ENCODE measurements around the gene AGPAT2.

AGPAT2 gene

GRCh38 chr9:136673088-136673974 lies 13.9 kb downstream of the AGPAT2 start:
- no peak for DNase-seq (ENCODE audit: low read depth in 2 of 2)

DNA sequence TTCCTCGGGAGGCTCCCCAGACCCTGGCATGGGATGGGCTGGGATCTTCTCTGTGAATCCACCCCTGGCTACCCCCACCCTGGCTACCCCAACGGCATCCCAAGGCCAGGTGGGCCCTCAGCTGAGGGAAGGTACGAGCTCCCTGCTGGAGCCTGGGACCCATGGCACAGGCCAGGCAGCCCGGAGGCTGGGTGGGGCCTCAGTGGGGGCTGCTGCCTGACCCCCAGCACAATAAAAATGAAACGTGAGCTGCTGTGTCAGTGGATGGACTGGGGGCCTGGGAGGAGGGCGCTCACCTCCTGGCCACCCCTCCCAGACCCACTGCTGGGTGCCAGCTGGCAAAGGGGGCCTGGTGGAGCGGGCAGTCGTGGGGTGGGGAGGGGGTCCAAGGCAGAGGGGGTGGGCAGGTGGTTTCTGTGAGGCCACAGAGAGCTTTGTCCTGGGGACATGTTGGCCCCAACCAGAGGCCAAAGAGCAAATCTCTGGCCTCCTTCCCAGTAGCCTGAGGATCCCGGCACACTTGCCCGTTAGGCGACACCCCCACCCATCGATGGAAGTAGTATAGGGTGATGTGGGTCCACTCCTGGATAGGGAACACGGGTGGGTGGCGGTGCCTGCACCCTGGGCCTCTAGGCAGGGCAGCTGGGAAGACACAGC lies 14.7 kb downstream of the AGPAT2 start:
- no peak for DNase-seq (ENCODE audit: low read depth in 2 of 2)

GRCh38 chr9:136671646-136672430 lies 15.4 kb downstream of the AGPAT2 start:
- DNase-seq (ENCODE audit: low read depth in 2 of 2): no peak

GRCh38 chr9:136671254-136671614 lies 16.0 kb downstream of the AGPAT2 start:
- no peak for DNase-seq (ENCODE audit: low read depth in 2 of 2)

DNA sequence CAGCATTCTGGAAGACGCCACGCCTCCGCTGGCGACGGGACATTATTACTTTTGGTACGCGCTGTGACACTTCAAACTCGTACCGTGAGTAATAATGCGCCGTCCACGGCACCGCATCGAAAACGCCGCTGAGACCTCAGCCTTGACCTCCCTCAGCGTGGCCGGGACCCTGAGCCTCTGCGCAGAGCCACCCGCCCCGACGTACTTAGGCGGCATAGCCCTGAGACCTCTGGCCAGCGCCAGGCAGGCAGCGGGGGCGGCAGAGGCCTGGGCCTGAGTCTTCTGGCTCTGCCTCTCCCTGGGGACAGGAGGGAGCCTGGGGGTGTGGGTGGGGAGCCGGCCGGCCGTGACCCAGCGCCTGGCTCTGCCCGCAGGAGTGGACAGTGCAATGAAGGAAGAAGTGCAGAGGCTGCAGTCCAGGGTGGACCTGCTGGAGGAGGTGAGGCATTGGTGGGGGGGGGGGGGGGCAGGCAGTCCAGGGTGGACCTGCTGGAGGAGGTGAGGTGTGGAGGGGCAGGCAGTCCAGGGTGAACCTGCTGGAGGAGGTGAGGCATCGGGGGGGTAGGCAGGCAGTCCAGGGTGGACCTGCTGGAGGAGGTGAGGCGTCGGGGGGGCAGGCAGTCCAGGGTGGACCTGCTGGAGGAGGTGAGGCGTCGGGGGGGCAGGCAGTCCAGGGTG lies 16.5 kb downstream of the AGPAT2 start:
- DNase-seq (ENCODE audit: low read depth in 2 of 2): no peak

DNA sequence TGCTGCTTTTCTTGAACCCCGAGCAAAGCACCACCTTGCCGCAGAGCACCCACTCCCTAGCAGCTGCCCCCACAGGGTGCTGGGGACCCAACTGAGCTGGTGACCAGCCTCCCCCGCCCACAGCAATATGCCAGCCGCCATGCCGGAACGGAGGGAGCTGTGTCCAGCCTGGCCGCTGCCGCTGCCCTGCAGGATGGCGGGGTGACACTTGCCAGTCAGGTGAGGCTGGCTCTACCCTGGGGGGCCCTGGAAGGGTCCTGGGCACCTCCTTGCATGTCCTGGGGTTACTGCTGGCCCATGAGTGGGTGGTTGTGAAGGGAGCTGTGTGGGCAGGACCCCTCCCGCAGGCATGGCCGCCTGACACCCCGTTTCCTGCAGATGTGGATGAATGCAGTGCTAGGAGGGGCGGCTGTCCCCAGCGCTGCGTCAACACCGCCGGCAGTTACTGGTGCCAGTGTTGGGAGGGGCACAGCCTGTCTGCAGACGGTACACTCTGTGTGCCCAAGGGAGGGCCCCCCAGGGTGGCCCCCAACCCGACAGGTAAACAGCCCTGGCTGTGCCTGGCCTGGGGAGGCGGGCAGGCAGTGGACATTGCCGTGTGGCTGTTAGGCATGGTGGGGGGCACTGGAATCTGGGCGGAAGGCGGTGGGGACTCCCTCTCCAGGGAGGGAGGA lies 17.3 kb downstream of the AGPAT2 start:
- no peak for DNase-seq (ENCODE audit: low read depth in 2 of 2)

DNA sequence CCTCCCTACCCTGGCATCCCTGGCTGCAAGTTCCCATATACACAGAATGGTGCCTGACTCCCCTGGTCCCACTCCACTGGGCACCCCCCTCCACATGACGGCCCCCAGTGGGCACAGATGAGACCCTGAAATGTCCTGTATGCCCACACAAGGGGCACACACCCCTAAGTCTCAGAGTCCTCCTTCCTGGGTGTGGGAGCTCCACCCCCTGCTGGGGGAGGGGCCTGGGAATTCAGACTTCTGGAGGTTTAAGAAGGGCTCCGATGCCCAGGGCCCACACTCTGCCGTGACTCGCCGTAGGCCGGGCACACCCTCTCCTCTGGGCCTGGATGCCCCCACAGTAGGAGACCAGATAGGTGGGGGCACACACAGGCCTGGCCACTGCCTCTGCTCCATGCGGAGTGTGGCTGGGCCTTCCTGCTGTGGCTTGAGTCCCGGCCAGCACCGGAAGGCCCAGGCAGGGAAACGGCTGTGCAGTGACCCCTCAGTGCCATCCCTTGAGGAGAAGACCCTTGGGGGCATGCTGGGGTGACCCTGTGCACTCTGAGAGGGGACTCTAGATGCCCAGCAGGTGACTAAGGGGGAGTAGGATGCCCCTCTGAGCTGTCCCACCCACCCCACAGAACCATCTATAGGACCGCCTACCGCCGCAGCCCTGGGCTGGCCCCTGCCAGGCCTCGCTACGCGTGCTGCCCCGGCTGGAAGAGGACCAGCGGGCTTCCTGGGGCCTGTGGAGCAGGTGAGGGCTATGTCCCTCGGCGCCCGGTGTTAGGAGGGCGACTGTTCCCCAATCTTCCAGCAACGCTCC lies 18.1 kb downstream of the AGPAT2 start:
- no peak for DNase-seq (ENCODE audit: low read depth in 2 of 2)

DNA sequence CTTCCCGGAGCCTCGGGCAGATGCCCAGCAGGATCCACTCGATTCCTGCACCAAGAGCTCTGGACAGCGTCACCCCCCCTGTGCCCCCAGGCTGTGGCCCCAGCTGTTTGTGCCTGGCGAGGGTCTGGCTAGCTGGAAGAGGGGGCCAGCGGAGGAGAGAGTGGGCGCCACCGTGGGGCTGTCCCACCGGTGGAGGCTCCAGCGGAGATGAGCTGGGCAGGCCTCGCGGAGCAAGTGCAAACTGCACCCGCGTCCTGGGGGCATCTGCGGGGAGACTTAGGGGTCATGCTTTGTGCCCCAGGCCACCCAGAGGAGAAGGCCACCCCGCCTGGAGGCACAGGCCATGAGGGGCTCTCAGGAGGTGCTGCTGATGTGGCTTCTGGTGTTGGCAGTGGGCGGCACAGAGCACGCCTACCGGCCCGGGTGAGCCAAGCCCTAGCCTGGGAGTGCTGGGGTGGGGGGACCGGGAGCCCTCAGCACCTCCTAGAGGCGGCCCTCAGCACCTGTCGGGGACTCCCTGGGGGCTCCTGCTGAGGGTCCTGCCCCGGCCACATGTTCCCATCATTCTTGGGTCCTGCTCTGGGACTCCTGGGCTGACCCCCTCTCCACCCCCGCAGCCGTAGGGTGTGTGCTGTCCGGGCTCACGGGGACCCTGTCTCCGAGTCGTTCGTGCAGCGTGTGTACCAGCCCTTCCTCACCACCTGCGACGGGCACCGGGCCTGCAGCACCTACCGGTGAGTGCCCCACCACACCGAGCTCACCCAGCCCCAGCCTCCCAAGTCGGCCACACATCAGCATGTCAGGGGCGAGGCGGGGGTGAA lies 19.1 kb downstream of the AGPAT2 start:
- no peak for DNase-seq (ENCODE audit: low read depth in 2 of 2)

DNA sequence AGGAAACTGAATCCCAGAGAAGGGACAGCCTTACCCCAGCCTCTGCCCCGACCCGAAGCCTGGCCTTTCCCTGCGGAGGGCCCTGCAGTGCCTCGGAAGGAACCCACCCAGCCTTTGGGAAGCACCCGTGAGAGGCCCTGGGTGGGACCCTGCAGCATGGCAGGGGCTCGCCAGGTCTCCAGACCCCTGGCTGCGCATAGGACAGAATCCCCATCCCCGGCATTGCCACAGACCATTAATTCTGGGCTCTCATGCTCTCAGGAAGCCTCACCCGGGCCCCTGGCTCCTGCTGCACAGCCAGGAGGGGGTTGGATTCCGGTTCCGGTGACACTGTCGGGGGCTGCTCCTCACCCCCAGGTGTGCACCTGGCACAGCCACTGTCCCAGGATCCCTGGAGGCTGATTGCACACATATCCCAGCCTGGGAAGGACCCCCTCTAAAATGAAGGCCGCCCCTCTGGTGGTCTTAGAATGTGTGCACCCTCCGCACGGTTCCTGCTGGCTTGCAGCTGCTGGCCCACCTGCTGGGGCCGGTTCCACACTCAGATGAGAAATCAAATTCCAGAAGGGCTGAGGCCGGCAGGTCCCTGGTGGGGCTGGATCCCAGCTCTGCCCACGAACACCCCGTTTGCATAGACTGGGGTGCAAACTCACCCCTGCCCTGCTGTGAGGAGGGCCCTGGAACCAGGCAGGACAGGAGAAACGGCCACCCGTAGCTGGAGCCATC lies 19.9 kb downstream of the AGPAT2 start:
- no peak for DNase-seq (ENCODE audit: low read depth in 2 of 2)

- DNase-seq (ENCODE audit: low read depth in 2 of 2): no peak
Measured at GRCh38 chr9:136666372-136667213, 20.7 kb downstream of the AGPAT2 start.

DNA sequence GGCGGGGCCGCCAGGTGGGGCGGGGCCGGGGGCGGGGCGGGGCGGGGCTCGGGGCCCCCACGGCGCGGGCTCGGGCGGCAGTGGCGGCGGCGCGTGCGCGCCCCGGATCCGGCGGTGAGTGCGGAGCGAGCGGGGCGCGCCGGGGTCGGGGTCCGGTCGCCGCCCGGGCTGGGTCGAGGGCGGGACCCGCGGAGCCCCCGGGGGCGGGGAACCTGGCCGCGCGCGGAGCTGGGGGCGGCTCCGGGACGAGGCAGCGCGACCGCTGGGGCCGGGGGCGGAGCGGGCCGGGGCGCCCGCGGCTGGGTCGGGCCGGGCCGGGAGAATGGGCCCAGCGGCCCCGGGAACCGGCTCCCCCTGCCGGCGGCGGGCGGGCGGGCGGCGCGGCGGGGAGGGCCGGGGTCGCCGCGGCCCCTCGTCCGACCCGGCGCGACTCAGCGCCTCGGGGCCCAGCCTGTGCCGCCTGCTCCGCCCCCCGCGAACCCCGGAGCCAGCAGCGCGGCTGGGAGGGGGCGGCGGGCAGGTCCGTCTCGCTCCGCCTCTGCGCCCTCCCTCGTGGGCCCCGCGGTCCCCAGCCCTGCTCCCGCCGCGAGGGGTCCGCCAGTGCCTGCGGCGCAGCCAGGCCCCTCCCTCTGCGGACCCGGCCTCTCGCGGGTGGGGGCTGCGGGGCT lies 21.4 kb downstream of the AGPAT2 start:
- DNase-seq (ENCODE audit: low read depth in 2 of 2): no peak

DNA sequence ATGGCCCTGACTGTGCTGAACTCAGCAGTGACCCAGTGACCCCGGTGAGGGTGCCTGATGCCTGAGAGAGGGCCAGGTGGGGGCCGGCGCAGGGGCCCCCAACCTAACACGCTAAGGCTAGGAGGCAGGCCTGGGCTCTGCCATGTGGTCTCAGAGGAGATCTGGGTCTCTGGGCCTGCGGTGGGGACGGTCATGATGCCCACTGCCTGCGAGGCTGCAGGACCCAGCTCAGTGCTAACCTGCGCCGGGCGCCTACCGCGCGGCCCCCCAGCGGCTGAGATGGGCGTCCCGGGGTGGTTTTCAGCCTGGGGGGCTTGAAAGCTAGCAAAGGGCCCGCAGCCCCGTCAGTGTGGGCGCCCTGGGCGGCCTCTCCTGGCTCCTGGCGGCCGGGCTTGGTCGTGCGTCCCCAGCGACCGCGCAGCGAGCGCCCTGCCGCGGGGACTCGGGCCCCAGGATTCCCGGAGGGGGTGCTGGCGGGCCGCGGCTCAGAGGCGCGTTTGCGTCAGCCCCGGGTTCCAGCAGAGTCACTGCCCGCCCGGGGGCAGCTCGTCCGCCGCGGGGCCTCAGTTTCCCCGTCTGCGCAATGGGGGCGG lies 22.1 kb downstream of the AGPAT2 start:
- no peak for DNase-seq (ENCODE audit: low read depth in 2 of 2)

GRCh38 chr9:136664000-136664915 lies 23.0 kb downstream of the AGPAT2 start:
- no peak for DNase-seq (ENCODE audit: low read depth in 2 of 2)

DNA sequence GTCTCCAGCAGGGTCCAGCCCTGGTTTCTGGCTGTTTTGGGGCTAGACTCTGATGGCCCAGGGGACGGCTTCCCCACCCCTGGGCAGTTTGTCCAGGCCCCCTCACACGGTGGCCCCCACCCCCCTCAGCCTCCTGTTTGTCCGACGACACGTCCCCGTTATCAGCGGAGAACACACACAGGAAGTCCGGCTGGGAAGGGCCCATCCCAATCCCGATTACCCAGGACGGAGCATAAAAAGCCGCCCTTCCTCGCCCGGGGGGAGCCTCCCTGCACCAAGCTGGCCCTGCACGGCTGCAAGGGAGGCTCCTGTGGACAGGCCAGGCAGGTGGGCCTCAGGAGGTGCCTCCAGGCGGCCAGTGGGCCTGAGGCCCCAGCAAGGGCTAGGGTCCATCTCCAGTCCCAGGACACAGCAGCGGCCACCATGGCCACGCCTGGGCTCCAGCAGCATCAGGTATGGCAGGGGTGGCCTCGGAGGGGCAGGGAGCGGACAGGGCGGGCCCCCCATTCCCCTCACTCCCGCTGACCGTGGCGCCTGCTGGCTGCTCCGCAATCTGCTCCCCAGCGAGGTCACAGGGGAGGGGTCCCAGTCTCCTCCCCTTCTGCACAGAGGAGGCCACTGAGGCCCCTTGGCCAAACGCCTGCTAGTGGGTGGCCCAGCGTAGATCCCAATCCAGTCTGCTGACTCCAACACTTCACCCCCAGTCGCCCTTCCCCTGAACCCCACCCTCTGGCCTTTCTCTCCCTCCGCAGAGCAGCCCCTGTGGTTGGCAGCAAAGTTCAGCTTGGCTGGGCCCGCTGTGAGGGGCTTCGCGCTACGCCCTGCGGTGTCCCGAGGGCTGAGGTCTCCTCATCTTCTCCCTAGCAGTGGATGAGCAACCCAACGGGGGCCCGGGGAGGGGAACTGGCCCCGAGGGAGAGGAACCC lies 24.3 kb downstream of the AGPAT2 start, which contains the start of gene EGFL7:
EGFL7 (plus strand) TSS at position 261 of the 926 bp plus-strand sequence. CDS start 5,367 bp downstream, outside the sequence.
- no peak for DNase-seq (ENCODE audit: low read depth in 2 of 2)

DNA sequence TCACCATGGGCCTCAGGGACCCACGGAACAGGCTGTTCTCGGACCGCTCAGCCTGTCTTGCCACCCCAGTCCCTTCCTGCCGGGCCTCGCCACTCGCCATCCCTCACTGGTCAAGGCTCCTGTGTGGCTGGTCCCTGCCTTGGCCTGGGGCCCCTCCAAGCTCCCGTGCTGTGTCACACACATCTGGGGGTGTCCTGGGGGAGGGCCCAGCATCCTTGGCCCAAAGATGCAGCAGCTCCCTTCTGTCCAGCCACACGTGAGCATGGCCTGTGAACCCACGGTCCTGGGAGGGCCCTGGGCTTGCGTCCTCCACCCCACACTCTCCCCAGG lies 25.0 kb downstream of the AGPAT2 start:
- no peak for DNase-seq (ENCODE audit: low read depth in 2 of 2)
